B cell (primary cell): Measurements from ENCODE around the gene SMIM20. TPM values are rescaled to one million over a fixed set of nuclear protein-coding genes. Genes with fewer than 3 reads are reported as not detected.
A peak's percentile ranks its signal among the peaks of the same experiment; 100 is the strongest.

Experiments used
- ATAC-seq: fragments of 200-7000 bp; cut with Tn5 transposase; one replicate; pipeline ENCODE4 v1.10.0; 2021; ENCODE audit warnings: low read depth, mild to moderate bottlenecking, moderate number of reproducible peaks, moderate library complexity
- CTCF ChIA-PET: fragments of 350-600 bp; sonication (Branson Sonifier 250); formaldehyde crosslinking; loops from one replicate; lab custom pipeline; 2021; ENCODE audit warnings: antibody characterized with exemption, inconsistent platforms; lab: Charles Lee
- POLR2A ChIA-PET: fragments of 350-600 bp; sonication (Branson Sonifier 250); formaldehyde crosslinking; loops from one replicate; lab custom pipeline; 2021; ENCODE audit warnings: antibody characterized with exemption; lab: Charles Lee
- DNase-seq: peaks from one replicate; pipeline ENCODE4 v3.0.0; 2013
- H2AFZ ChIP-seq: 2 replicates; pipeline ENCODE4 v1.6.1; 2012; ENCODE audit warnings: mild to moderate bottlenecking, low read depth, low read length; ENCODE audit not compliant: insufficient read depth, poor library complexity, severe bottlenecking
- H3K27ac ChIP-seq, 2 donors: 1 replicate in 1 of 2; 2 replicates in 1 of 2; pipeline ENCODE4 v1.5.1; 2012 to 2013; ENCODE audit warnings: low read length in 2 of 2, mild to moderate bottlenecking in 2 of 2, moderate library complexity in 1 of 2
- H3K27me3 ChIP-seq, 4 experiments: fragments of 200-600 bp in 1 of 4; sonication (generic) in 1 of 4; replicated peaks in 1 of 4; 1 replicate in 2 of 4; 2 replicates in 2 of 4; pipeline versions ENCODE4 v1.6.1 to v1.7.0; 2013 to 2016; ENCODE audit warnings: low read length in 3 of 4, mild to moderate bottlenecking in 2 of 4, mixed read lengths in 1 of 4, moderate library complexity in 1 of 4; ENCODE audit not compliant: insufficient read depth in 4 of 4, control insufficient read depth in 3 of 4; ENCODE audit errors: control extremely low read depth in 1 of 4
- H3K36me3 ChIP-seq, 2 experiments: replicated peaks in 1 of 2; 1 replicate in 1 of 2; 2 replicates in 1 of 2; pipeline versions ENCODE4 v1.6.1 to v1.7.1; 2013; ENCODE audit warnings: low read length in 1 of 2; ENCODE audit not compliant: insufficient read depth in 2 of 2, control insufficient read depth in 1 of 2; ENCODE audit errors: control extremely low read depth in 1 of 2, extremely low read depth in 1 of 2
- H3K4me1 ChIP-seq, 2 donors: fragments of 200-600 bp in 1 of 2; sonication (generic) in 1 of 2; 1 replicate in 1 of 2; 2 replicates in 1 of 2; pipeline versions ENCODE4 v1.5.1 to v1.6.1; 2013 to 2017; ENCODE audit warnings: low read length in 2 of 2; ENCODE audit not compliant: control insufficient read depth in 2 of 2, insufficient read depth in 2 of 2
- H3K4me2 ChIP-seq: replicated peaks from 2 replicates; pipeline ENCODE3; 2012; ENCODE audit warnings: mild to moderate bottlenecking, low read depth, low read length; ENCODE audit not compliant: poor library complexity, severe bottlenecking
- H3K4me3 ChIP-seq, 5 experiments: fragments of 200-600 bp in 1 of 5; sonication (generic) in 1 of 5; 1 replicate in 3 of 5; 2 replicates in 2 of 5; pipeline versions ENCODE4 v1.5.1 to v1.7.0; 2011 to 2016; ENCODE audit warnings: low read length in 4 of 5, mild to moderate bottlenecking in 4 of 5, low read depth in 2 of 5, control low read depth in 1 of 5, moderate library complexity in 1 of 5; ENCODE audit not compliant: insufficient read depth in 1 of 5; ENCODE audit errors: control extremely low read depth in 1 of 5, extremely low read depth in 1 of 5
- H3K79me2 ChIP-seq: fragments of 200-600 bp; sonication (generic); one replicate; pipeline ENCODE4 v1.6.0; 2016; ENCODE audit warnings: low read length; ENCODE audit not compliant: control insufficient read depth, insufficient read depth
- H3K9ac ChIP-seq: fragments of 200-600 bp; sonication (generic); 2 replicates; pipeline ENCODE4 v1.6.1; 2017; ENCODE audit warnings: mild to moderate bottlenecking, low read length, moderate library complexity
- H3K9me3 ChIP-seq, 3 donors: one replicate each; pipeline versions ENCODE4 v1.6.1 to v1.7.1; 2013; ENCODE audit warnings: low read length in 2 of 3; ENCODE audit not compliant: control insufficient read depth in 2 of 3, insufficient read depth in 1 of 3; ENCODE audit errors: control extremely low read depth in 1 of 3
- H4K20me1 ChIP-seq: 2 replicates; pipeline ENCODE4 v1.6.0; 2012; ENCODE audit warnings: mild to moderate bottlenecking, low read length; ENCODE audit not compliant: insufficient read depth, control insufficient read depth, poor library complexity, severe bottlenecking
- H3K27ac Mint-ChIP-seq: one replicate; pipeline ENCODE4 v1.8.0; 2021; ENCODE audit warnings: mixed read lengths
- H3K27me3 Mint-ChIP-seq: one replicate; pipeline ENCODE4 v1.8.0; 2021; ENCODE audit warnings: mixed read lengths
- H3K4me1 Mint-ChIP-seq: one replicate; pipeline ENCODE4 v1.8.0; 2021; ENCODE audit warnings: mixed read lengths
- H3K4me3 Mint-ChIP-seq: one replicate; pipeline ENCODE4 v1.8.0; 2021; ENCODE audit warnings: mixed read lengths
- H3K9me3 Mint-ChIP-seq: one replicate; pipeline ENCODE4 v1.8.0; 2022; ENCODE audit warnings: mixed read lengths; ENCODE audit not compliant: insufficient read depth
- CTCF ChIP-seq: fragments of 200-600 bp; IDR thresholded peaks from one replicate; pipeline ENCODE4 v1.8.0; 2022; ENCODE audit warnings: antibody characterized with exemption, mild to moderate bottlenecking
- EZH2 ChIP-seq: IDR thresholded peaks from 2 replicates; pipeline ENCODE4 v1.6.1; 2012; ENCODE audit warnings: borderline replicate concordance, low read depth, mild to moderate bottlenecking, moderate library complexity, low read length; ENCODE audit not compliant: insufficient read depth, poor library complexity, severe bottlenecking
- WGBS: methylation state at CpG from one replicate; pipeline ENCODE4 v1.1.5; 2013; ENCODE audit warnings: missing lambda C conversion rate; ENCODE audit not compliant: insufficient coverage; 5-methylcytosine and 5-hydroxymethylcytosine counted together
- intact Hi-C: fragments of 100-400 bp; cut with micrococcal nuclease; formaldehyde crosslinking; loops from one replicate; pipeline ENCODE4 v1.10.0; 2022
- polyA plus RNA-seq: library from polyadenylated mRNA; depleted of rRNA; stranded (reverse); fragments of >200 nt; gene quantifications from 2 replicates; pipeline ENCODE4 v1.2.3, GENCODE V29; 2012
- total RNA-seq, 2 donors: library from RNA; stranded (reverse); fragments of 120-200 nt in 1 of 2; gene quantifications; 1 replicate in 1 of 2; 2 replicates in 1 of 2; pipeline versions ENCODE4 v1.2.3 to v1.2.4, GENCODE V29; 2013 to 2022

SMIM20 gene
- total and polyA plus RNA-seq, 2 donors (not counting 1 experiment from before 2014, with no cell fraction given): 12.6 to 20.2 TPM

GRCh38 chr4:25914670-25915352, 791 bp downstream of the SMIM20 start:
- H3K36me3 ChIP-seq: no peaks in the 10 kb centered on the region
- ChIA-PET POLR2A (interaction anchor here (0.7 to 3.7 kb wide), 9 partner anchors 10 to 73 kb away, joined by 3 to 22 read pairs (median 10); partner anchors contain the start of gene SEL1L3), CTCF (interaction anchor here (1.0 to 7.3 kb wide), 9 partner anchors 33 to 73 kb away, joined by 3 to 49 read pairs (median 7); no protein-coding TSS in a partner anchor)
- 50% methylated on average over 2 of the region's 8 CpGs for WGBS
- H3K9me3 ChIP-seq: no peaks in the 10 kb centered on the region
- intact Hi-C loops: loop anchor here (1.0 to 10.0 kb wide), 9 partner anchors 37 to 942 kb away; partner anchors contain the start of genes ANAPC4, SEPSECS and ZCCHC4
- H3K9me3 Mint-ChIP-seq: no peaks in the 10 kb centered on the region
- peaks cover 35% of the 10 kb centered on the region for H3K4me1 Mint-ChIP-seq
- no peak for TF ChIP-seq EZH2
- TF ChIP-seq CTCF: no peak
- H3K27me3 Mint-ChIP-seq: no peaks in the 10 kb centered on the region
- H3K27ac ChIP-seq: peak overlapping the region; percentile 92 to 93
- ATAC-seq (no peak), DNase-seq (no peak)
- peak overlapping the region; percentile 95 for H2AFZ ChIP-seq
- peak overlapping the region; percentile 97 for H3K27ac Mint-ChIP-seq
- no peaks in the 10 kb centered on the region for H4K20me1 ChIP-seq
- H3K4me2 ChIP-seq: peak overlapping the region; percentile 83
- H3K4me1 ChIP-seq: peaks cover 27 to 35% of the 10 kb centered on the region in 2 donors
- H3K27me3 ChIP-seq: no peaks in the 10 kb centered on the region
- peaks cover 46% of the 10 kb centered on the region for H3K79me2 ChIP-seq
- H3K9ac ChIP-seq: peak overlapping the region; percentile 83
- H3K4me3 Mint-ChIP-seq: peak overlapping the region; percentile 95
- H3K4me3 ChIP-seq: peak overlapping the region; percentile 77 to 95 (median 93)

GRCh38 chr4:25915353-25915705, 1.3 kb downstream of the SMIM20 start:
- peak overlapping the region; percentile 83 for H3K4me2 ChIP-seq

More at GRCh38 chr4:25915353-25915705, 1.3 kb downstream of the SMIM20 start:
- WGBS: 96% methylated on average over 11 of the region's 12 CpGs
- Histone ChIP-seq H4K20me1 (no peaks in the 10 kb centered on the region), H3K9ac (no peak overlapping the region), H3K4me1 (peaks cover 27 to 35% of the 10 kb centered on the region in 2 donors), H3K9me3 (no peaks in the 10 kb centered on the region), H3K27ac (peak overlapping the region in 1 of 2 donors; percentile 93), H3K79me2 (peaks cover 49% of the 10 kb centered on the region), H3K4me3 (no peak overlapping the region), H2AFZ (no peak overlapping the region), H3K27me3 (no peaks in the 10 kb centered on the region), H3K36me3 (no peaks in the 10 kb centered on the region)
- no peaks in the 10 kb centered on the region for H3K27me3 Mint-ChIP-seq
- POLR2A ChIA-PET: interaction anchor here (0.7 to 1.0 kb wide), 2 partner anchors 53 to 57 kb away, joined by 3 to 5 read pairs; no protein-coding TSS in a partner anchor
- no peak for DNase-seq
- CTCF ChIA-PET: interaction anchor here (1.7 to 7.3 kb wide), 3 partner anchors 10 to 73 kb away, joined by 5 to 49 read pairs (median 7); no protein-coding TSS in a partner anchor
- ATAC-seq: no peak
- H3K4me3 Mint-ChIP-seq: peak overlapping the region; percentile 95
- H3K9me3 Mint-ChIP-seq: no peaks in the 10 kb centered on the region
- TF ChIP-seq CTCF (no peak), EZH2 (no peak)
- H3K27ac Mint-ChIP-seq: peak overlapping the region; percentile 37
- intact Hi-C loops: loop anchor here (10.0 kb wide), 3 partner anchors 159 to 751 kb away; partner anchors contain the start of genes SEPSECS and ZCCHC4
- peaks cover 32% of the 10 kb centered on the region for H3K4me1 Mint-ChIP-seq
